A549 (cell line): ENCODE data around the gene CSRNP2. TPM values are rescaled to one million over a fixed set of nuclear protein-coding genes. Genes with fewer than 3 reads are reported as not detected.

Experiments
- ATAC-seq, 2 experiments: fragments of 200-7000 bp in 1 of 2; fragments of >200 bp in 1 of 2; cut with Nextera tagmentation in 1 of 2; cut with Tn5 transposase in 1 of 2; 3 replicates each; pipeline versions ENCODE4 v1.8.0 to v1.9.1; 2018 to 2020; ENCODE audit warnings: mild to moderate bottlenecking in 1 of 2, moderate library complexity in 1 of 2
- CTCF ChIA-PET: fragments of 300-600 bp; sonication (Branson Sonifier 250); formaldehyde crosslinking; extraction: SDS; loops from one replicate; lab custom pipeline; 2021; ENCODE audit warnings: antibody characterized with exemption, inconsistent platforms; lab: Yijun Ruan, JAX
- POLR2A ChIA-PET: fragments of 350-600 bp; formaldehyde crosslinking; extraction: SDS; loops from one replicate; lab custom pipeline; 2021; ENCODE audit warnings: antibody characterized with exemption, inconsistent platforms; lab: Yijun Ruan, JAX
- DNase-seq, 2 experiments: peaks; one replicate each; pipeline versions ENCODE4 v3.0.0 to v3.0.0-alpha.2; 2011 to 2016; ENCODE audit warnings: low read depth in 1 of 2, low spot score in 1 of 2
- FAIRE-seq: peaks from 2 replicates; lab custom pipeline; 2011; peaks lifted over from hg19 to GRCh38; lab: Jason Lieb, UNC
- H3K27ac ChIP-seq, 2 experiments: fragments of >200 bp; sonication (Bioruptor Twin); formaldehyde crosslinking; 3 replicates each; pipeline ENCODE4 v1.5.1; 2016 to 2017
- H3K4me1 ChIP-seq: fragments of >200 bp; sonication (Bioruptor Twin); formaldehyde crosslinking; 3 replicates; pipeline ENCODE4 v1.6.1; 2016
- H3K4me2 ChIP-seq: fragments of >200 bp; sonication (Bioruptor Twin); formaldehyde crosslinking; 3 replicates; pipeline ENCODE4 v1.6.1; 2016
- H3K4me3 ChIP-seq: fragments of >200 bp; sonication (Bioruptor Twin); formaldehyde crosslinking; 3 replicates; pipeline ENCODE4 v1.5.1; 2016
- H3K9me3 ChIP-seq: fragments of >200 bp; sonication (Bioruptor Twin); formaldehyde crosslinking; 3 replicates; pipeline ENCODE4 v1.6.1; 2016
- BHLHE40 ChIP-seq: IDR thresholded peaks from 2 replicates; pipeline ENCODE4 v1.6.1; 2012; ENCODE audit warnings: low read depth, low read length, inconsistent platforms
- CBX2 ChIP-seq: fragments of 200-600 bp; sonication (generic); IDR thresholded peaks from 2 replicates; pipeline ENCODE4 v1.6.1; 2016; ENCODE audit warnings: low read depth, mild to moderate bottlenecking, borderline replicate concordance
- CEBPB ChIP-seq, 2 experiments: fragments of >200 bp in 1 of 2; sonication (Bioruptor Twin) in 1 of 2; formaldehyde crosslinking in 1 of 2; IDR thresholded peaks; 2 replicates each; pipeline ENCODE4 v1.6.1; 2012 to 2016
- EHMT2 ChIP-seq: fragments of 200-600 bp; sonication (generic); IDR thresholded peaks from 2 replicates; pipeline ENCODE4 v1.6.1; 2016; ENCODE audit warnings: antibody characterized with exemption, low read depth, mild to moderate bottlenecking, moderate library complexity
- EP300 ChIP-seq, 2 experiments: fragments of >200 bp; sonication (Bioruptor Twin); formaldehyde crosslinking; IDR thresholded peaks; 2 replicates in 1 of 2; 3 replicates in 1 of 2; pipeline ENCODE4 v1.6.1; 2016 to 2017
- HEYL ChIP-seq: fragments of 250-450 bp; sonication (Bioruptor Pico); IDR thresholded peaks from 2 replicates; pipeline ENCODE4 v1.8.0; 2021; ENCODE audit warnings: mild to moderate bottlenecking, moderate library complexity
- HOXB5 ChIP-seq: fragments of 250-450 bp; sonication (Bioruptor Pico); IDR thresholded peaks from 2 replicates; pipeline ENCODE4 v1.5.0; 2020; ENCODE audit warnings: mild to moderate bottlenecking, moderate library complexity
- JUN ChIP-seq, 2 experiments: fragments of >200 bp; sonication (Bioruptor Twin); formaldehyde crosslinking; IDR thresholded peaks; 2 replicates in 1 of 2; 3 replicates in 1 of 2; pipeline ENCODE4 v1.6.1; 2016 to 2017
- MAFK ChIP-seq: fragments of 450-650 bp; IDR thresholded peaks from 2 replicates; pipeline ENCODE4 v1.6.1; 2014; ENCODE audit not compliant: partially characterized antibody
- MAX ChIP-seq: IDR thresholded peaks from 2 replicates; pipeline ENCODE4 v1.6.1; 2012
- PHF8 ChIP-seq: fragments of 200-600 bp; sonication (generic); IDR thresholded peaks from 2 replicates; pipeline ENCODE4 v1.6.1; 2016; ENCODE audit warnings: low read depth, mild to moderate bottlenecking, antibody characterized with exemption, moderate library complexity, borderline replicate concordance
- POLR2A ChIP-seq: IDR thresholded peaks from 2 replicates; pipeline ENCODE4 v1.6.1; 2012; ENCODE audit warnings: mild to moderate bottlenecking, low read length
- POLR2AphosphoS2 ChIP-seq: conservative IDR thresholded peaks from 2 replicates; pipeline ENCODE4 v1.6.1; 2012; ENCODE audit warnings: low read length, improper control_type of control experiment, inconsistent platforms
- RAD21 ChIP-seq, 2 experiments: fragments of >200 bp in 1 of 2; sonication (Bioruptor Twin) in 1 of 2; formaldehyde crosslinking in 1 of 2; IDR thresholded peaks in 1 of 2; conservative IDR thresholded peaks in 1 of 2; 2 replicates in 1 of 2; 3 replicates in 1 of 2; pipeline ENCODE4 v1.6.1; 2012 to 2018; ENCODE audit warnings: inconsistent platforms in 1 of 2
- RFX5 ChIP-seq: fragments of 450-650 bp; IDR thresholded peaks from 2 replicates; pipeline ENCODE4 v1.7.1; 2014; ENCODE audit warnings: antibody characterized with exemption, mild to moderate bottlenecking, moderate library complexity
- WGBS: methylation state at CpG from one replicate; pipeline ENCODE4 v1.1.6; 2017; ENCODE audit errors: missing lambda C conversion rate; 5-methylcytosine and 5-hydroxymethylcytosine counted together
- polyA plus RNA-seq, 4 experiments: library from polyadenylated mRNA; depleted of rRNA in 3 of 4; stranded (reverse); fragments of >200 nt; fragmentation: RNase III in 1 of 4; extraction: RNeasy Plus Mini Kit Qiagen cat#74134 plus additional on column Dnase treatment in 1 of 4; gene quantifications; 2 replicates in 3 of 4; 3 replicates in 1 of 4; pipeline ENCODE4 v1.2.3, GENCODE V29; 2011 to 2017
- TF ChIP-seq, protein P1 (sequence below): fragments of 250-450 bp; sonication (Bioruptor Pico); IDR thresholded peaks from 2 replicates; pipeline ENCODE4 v1.5.0; 2020; ENCODE audit warnings: low read depth, mild to moderate bottlenecking, moderate library complexity
- TF ChIP-seq, protein P2 (sequence below): fragments of >200 bp; sonication (Bioruptor Twin); formaldehyde crosslinking; IDR thresholded peaks from 3 replicates; pipeline ENCODE4 v1.6.1; 2016
- TF ChIP-seq, protein P3 (sequence below): IDR thresholded peaks from 2 replicates; pipeline ENCODE4 v1.6.1; 2012; ENCODE audit warnings: low read depth, borderline replicate concordance

The CSRNP2 gene
- polyA plus RNA-seq, 2 of the 4 experiments (the other 2 are of a cell fraction): 11.1 to 20.3 TPM

DNA sequence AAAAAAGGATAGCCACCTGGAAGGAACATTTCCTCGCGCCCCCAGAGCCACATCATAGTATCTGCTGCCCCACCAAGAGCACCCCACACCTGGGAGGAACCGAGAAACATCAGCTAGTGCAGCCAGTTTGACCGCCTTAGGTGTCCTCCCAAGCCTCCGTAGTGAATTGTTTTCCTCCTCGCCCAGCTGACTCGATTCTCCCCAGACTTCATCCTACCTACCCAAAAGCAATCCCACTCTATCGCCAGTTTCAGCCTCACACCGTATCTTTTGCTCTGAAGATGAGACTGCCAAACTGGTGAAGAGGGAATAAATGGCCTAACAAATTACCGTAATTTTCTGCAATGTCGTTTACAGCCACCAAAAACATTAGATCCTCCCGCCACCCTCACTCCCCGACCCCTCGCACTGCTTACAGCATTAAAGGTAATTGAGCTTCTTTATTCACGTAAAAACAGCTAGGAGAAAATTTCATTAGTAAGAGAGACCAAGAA lies 56.0 kb downstream of the CSRNP2 start:
- H3K4me1 ChIP-seq: peaks cover 35% of the 10 kb centered on the region
- CTCF ChIA-PET: interaction anchor here (0.6 to 3.2 kb wide), 15 partner anchors 8 to 965 kb away, joined by 3 to 19 read pairs (median 4); partner anchors contain the start of gene ATF1
- no peak overlapping the region for H3K4me3 ChIP-seq
- TF ChIP-seq, protein P1, sequence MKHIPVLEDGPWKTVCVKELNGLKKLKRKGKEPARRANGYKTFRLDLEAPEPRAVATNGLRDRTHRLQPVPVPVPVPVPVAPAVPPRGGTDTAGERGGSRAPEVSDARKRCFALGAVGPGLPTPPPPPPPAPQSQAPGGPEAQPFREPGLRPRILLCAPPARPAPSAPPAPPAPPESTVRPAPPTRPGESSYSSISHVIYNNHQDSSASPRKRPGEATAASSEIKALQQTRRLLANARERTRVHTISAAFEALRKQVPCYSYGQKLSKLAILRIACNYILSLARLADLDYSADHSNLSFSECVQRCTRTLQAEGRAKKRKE (CRISPR knock-in tag): no peak
- no peak for TF ChIP-seq CBX2
- no peak for TF ChIP-seq RAD21 (conservative IDR thresholded peaks at IDR 0.05 in 1 of 2, IDR thresholded peaks at IDR 0.05 in 1 of 2)
- no peak for TF ChIP-seq MAFK
- TF ChIP-seq CEBPB (IDR thresholded peaks at IDR 0.05): no peak
- TF ChIP-seq POLR2AphosphoS2: no peak
- no peak for TF ChIP-seq HEYL (CRISPR knock-in tag)
- TF ChIP-seq EHMT2: no peak
- TF ChIP-seq, all 56 proteins: peak for 0
- ATAC-seq (no peak), DNase-seq (no peak), FAIRE-seq (no peak)
- H3K9me3 ChIP-seq: no peaks in the 10 kb centered on the region
- H3K4me2 ChIP-seq: peak overlapping the region; percentile 69; the same call in 1 of the 3 replicates
- WGBS: 94% methylated on average over 15 of the region's 15 CpGs
- H3K27ac ChIP-seq: no peak overlapping the region
- POLR2A ChIA-PET: interaction anchor here (1.0 to 1.8 kb wide), 3 partner anchors 56 to 262 kb away, joined by 6 to 8 read pairs (median 6); partner anchors contain the start of gene CSRNP2

DNA sequence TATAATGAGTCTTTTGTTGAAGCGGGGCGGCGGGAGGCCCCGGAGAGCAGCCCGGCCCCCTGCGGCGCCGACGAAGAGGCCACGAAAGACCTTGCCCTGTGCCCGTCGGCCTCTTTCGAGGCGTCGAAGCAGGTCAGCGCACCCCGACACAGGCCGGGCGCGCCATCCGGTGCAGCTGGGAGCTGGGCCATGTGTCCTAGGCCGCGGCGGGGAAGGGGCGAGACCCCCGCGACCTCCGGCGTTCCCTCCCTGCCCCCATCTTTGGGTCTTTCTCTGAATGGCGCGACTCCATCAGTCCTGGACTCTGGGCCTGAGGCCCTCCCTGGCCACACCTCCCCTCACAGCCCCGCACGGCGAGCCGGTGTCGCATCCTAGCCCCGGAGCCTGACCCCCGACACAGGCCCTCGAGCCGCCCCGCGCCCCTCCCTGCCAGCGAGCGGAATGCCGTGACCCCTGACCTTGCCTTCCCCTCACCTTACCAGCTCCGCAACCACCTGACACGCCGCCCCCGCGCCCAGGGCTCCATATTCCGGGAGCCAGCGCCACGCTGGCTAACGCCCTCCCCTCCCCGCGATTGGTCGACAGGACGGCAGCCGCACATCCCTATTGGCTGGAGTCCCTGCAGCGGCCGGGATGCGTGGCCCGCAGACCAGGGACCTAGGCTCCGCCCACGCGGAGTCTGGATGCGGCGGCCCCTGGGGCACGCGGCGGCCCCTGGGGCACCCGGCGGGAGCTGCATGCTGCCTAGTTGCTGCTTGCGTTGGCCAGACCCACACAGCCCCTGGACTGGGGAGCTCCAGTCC lies 57.4 kb downstream of the CSRNP2 start, which contains the start of gene SLC11A2:
Gene SLC11A2 (minus strand): TSS at position 549 of the 803 bp plus-strand sequence. CDS start 15,656 bp downstream, outside the sequence.
- WGBS: 4% methylated on average over 41 of the region's 74 CpGs
- no peak for FAIRE-seq

More for the DNA sequence above, 57.4 kb downstream of the CSRNP2 start, which contains the start of gene SLC11A2:
- H3K4me2 ChIP-seq: peak within 1 kb of the TSS; percentile 94
- ChIA-PET CTCF (interaction anchor here (0.8 to 3.2 kb wide), 9 partner anchors 18 to 261 kb away, joined by 3 to 19 read pairs (median 4); partner anchors contain the start of gene ATF1), POLR2A (interaction anchor here (0.6 to 1.8 kb wide), 6 partner anchors 15 to 262 kb away, joined by 3 to 16 read pairs (median 4); partner anchors contain the start of genes ATF1 and CSRNP2)
- TF ChIP-seq EP300 (IDR thresholded peaks at IDR 0.05) (no peak), POLR2A (peak; percentile 92), PHF8 (peak; percentile 83), RFX5 (peak; percentile 82), MAX (peak; percentile 89), POLR2AphosphoS2 (no peak), JUN (IDR thresholded peaks at IDR 0.05) (peak in 1 of 2 experiments; percentile 79; a peak in 2 of 5 replicates), BHLHE40 (no peak), HOXB5 (CRISPR knock-in tag) (0 out of 2 replicates have a peak, but pooled peaks have one; percentile 17)
- TF ChIP-seq, protein P2, sequence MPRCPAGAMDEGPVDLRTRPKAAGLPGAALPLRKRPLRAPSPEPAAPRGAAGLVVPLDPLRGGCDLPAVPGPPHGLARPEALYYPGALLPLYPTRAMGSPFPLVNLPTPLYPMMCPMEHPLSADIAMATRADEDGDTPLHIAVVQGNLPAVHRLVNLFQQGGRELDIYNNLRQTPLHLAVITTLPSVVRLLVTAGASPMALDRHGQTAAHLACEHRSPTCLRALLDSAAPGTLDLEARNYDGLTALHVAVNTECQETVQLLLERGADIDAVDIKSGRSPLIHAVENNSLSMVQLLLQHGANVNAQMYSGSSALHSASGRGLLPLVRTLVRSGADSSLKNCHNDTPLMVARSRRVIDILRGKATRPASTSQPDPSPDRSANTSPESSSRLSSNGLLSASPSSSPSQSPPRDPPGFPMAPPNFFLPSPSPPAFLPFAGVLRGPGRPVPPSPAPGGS: 0 out of 3 replicates have a peak, but pooled peaks have one; percentile 4
- TF ChIP-seq, protein P3, sequence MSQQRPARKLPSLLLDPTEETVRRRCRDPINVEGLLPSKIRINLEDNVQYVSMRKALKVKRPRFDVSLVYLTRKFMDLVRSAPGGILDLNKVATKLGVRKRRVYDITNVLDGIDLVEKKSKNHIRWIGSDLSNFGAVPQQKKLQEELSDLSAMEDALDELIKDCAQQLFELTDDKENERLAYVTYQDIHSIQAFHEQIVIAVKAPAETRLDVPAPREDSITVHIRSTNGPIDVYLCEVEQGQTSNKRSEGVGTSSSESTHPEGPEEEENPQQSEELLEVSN: peak; percentile 78
- peaks cover 36% of the 10 kb centered on the region for H3K4me1 ChIP-seq
- no peaks in the 10 kb centered on the region for H3K9me3 ChIP-seq
- ATAC-seq (peak; percentile 96 to 98), DNase-seq (peak; percentile 96 to 98)
- H3K27ac ChIP-seq: peak within 1 kb of the TSS; percentile 84 to 93
- peak within 1 kb of the TSS; percentile 64 for H3K4me3 ChIP-seq
